HG03280 (cell line): ENCODE measurements around the gene CCDC85C.

ENCODE experiments used
- ATAC-seq: cut with Tn5 transposase; IDR thresholded peaks from one replicate; pipeline ENCODE4 v1.9.1; 2021; ENCODE audit warnings: mild to moderate bottlenecking, moderate library complexity; ENCODE audit not compliant: unreplicated experiment

The CCDC85C gene

DNA sequence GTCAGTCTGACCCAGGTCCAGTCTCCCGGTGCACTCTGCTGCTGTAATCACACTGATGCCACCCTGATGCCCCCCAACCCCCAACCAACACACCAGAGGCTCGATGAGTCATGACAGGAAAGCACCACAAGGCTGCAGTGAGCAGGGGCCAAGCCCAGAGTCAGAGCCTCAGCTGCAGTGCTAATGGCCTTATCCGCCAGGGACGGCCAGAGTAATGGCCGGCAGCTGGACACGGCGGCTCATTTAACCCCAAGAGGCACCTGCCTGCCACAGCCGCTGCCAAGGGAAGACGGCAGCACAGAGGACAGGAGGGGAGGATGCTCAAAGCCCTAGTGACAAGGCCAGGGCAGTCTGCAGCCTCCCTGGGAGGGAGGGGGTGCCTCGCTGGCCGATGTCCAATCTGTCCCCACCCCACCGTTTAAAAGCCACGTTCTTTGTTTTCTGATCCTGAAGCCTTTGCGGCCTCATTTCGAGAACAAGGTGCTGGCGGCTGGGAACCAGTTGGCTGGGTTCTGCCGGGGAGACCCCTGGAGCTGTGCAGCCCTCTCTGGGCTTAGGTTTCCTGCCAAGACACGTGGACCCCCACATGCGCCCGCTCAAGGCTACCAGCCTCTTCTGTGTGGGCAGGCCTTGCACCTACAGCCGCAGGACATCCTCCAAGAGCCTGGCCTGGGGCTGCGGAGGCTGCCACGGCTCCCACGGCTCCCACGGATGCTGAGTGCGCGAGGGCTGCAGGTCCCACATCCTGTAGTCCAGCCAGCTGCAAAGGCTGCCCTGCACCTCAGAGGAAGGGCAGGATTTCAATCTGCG, 13.1 kb downstream of the CCDC85C start:
- no peak for ATAC-seq

DNA sequence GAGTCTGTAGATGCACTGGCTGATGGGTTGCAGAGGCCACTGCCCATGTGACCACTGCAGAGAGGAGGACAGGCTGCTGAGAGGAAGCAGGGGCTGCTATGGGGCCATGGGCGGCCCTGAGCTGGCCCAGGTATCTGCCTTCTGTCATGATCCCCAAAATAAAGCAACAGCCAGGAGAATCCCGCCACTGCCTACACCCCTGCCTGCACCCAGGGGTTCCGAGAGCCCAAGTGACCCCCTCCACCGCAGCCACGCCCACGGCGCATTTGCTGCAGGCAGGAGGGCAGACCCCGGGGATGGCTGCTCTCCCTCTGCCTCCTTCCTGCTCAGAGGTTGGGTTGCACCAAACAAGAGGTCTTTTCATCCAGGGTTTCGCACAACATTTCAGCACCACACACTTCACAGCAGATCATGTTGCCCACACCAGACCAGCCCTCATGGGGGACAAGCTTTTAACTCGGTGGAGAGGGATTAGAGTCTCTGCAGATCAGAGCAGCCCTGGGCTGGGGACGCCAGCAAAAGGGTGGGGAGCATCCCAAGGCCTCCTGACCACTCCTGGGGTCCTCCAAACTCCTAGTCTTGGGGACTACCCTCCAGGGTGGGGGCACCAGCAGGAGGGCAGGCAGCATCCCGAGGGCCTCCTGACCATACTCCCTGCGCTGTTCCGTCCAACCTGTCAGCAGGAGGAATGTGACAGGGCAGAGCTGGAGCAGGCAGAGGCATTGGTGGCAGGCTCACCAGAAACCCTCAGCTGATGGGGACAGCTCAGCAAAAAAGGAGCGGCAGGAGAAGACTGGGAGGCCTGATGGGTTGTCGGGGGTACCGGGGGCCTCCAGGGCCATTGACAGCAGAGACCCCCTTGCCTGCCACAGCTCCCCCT, 14.1 kb downstream of the CCDC85C start:
- ATAC-seq, result no peak

DNA sequence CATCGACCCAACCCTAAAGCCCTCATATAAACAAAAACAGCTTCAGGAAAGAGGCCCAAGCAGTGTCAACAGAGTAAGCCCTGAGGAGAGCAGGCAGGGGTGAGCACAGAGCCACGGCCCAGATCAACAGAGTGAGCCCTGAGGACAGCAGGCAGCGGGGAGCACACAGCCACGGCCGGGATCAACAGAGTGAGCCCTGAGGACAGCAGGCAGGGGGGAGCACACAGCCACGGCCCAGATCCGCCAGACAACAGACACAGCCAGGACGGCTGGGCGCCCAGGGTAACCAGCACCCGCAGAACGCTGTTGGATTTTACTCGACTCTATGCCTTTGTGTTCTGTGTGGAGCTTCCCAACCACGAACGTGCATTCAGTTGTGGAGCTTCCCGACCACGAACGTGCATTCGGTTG, 15.0 kb downstream of the CCDC85C start:
- ATAC-seq, result no peak

DNA sequence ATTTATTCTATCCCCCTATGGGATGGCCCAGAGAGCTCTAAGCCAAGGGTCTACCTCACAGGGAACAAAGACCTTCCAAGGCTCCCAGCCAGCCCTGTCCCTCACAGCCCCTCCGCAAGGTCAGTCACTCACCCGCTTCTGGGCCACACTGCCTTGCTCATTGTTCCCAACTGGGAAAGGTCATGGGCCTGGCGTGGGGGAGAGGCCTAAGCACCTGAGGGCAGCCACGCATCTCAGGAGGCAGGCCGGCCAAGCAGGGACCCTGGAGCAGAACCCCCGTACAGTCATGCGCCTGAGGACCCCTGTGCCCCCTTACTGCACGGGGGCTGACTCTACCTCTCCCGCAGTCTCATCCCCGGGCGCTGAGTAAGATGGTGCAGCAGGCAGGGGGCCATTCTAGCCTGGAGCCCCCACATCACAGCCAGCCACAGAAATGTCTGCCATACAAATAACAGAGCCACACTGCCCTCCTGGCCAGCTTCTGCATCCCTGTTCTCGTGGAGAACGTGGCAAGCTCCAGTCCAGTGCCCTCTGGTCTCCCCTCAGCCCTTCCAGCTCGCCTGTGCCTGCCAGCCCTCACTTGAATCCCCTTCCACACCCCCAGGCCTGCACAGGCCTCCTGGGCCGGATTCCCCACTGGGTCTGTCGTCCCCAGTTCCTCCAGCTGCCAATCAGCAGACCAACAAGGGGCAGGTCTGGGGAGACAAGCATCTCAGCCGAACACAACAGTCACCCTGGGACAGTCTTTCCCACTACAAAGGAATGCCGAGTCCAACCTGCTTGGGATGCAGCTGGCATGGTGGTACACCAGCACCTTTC, 16.3 kb downstream of the CCDC85C start:
- ATAC-seq, result no peak

GRCh38 chr14:99586761-99587459, 17.1 kb downstream of the CCDC85C start:
- no peak for ATAC-seq

- no peak for ATAC-seq
Measured at GRCh38 chr14:99586054-99586760, 17.8 kb downstream of the CCDC85C start.

DNA sequence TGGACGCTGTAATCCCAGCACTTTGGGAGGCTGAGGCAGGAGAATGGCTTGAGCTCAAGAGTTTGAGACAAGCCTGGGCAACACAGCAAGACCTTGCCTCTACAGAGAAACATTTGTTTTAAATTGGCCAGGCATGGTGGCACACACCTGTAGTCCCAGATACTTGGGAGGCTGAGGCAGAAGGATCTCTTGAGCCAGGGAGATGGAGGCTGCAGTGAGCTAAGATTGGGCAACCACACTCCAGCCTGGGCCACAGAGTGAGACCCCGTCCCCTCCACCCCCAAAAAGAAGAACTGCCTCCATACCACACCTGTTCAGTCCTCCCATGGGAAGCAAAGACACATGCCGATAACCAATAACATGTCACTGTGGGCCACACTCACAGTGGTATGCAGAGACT, 19.2 kb downstream of the CCDC85C start:
- no peak for ATAC-seq

DNA sequence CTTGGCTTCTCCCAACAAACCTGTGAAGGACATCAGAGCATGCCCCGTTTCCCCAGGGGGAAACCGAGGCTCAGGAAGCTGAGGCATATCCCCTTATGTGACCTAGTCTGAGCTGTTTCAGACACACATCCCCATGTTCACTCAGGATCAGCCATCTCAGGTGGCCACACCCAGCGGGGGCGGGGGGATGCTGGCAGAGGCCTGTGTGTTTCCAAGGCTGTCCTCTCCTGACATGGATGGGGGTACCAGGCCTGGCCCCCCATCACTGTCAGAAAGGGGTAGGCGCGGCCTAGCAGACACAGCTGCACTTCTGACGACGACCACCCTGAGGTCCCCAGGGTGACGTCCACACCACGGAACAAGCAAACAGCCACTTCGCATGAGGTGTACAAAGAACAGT, 22.1 kb downstream of the CCDC85C start:
- no peak for ATAC-seq

DNA sequence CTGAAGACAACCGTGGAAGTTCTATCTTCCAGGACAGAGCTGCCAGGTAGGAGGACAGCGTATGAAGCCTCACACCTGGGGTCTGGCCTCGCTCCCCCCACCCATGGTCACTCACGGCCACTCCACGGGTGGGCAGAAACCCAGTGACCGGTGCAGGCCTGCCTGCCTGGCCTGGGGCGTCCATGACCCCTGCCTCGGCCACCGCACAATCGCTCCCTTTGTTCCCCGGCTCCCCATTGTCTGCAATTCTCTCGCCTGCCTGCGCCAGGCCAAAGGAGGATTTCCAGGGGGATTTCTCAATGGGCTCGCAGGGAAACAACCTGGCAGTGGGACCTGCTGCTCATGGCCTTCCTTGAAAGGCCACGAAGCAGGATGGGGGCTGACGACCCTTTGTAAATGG, 22.6 kb downstream of the CCDC85C start:
- ATAC-seq, result no peak

DNA sequence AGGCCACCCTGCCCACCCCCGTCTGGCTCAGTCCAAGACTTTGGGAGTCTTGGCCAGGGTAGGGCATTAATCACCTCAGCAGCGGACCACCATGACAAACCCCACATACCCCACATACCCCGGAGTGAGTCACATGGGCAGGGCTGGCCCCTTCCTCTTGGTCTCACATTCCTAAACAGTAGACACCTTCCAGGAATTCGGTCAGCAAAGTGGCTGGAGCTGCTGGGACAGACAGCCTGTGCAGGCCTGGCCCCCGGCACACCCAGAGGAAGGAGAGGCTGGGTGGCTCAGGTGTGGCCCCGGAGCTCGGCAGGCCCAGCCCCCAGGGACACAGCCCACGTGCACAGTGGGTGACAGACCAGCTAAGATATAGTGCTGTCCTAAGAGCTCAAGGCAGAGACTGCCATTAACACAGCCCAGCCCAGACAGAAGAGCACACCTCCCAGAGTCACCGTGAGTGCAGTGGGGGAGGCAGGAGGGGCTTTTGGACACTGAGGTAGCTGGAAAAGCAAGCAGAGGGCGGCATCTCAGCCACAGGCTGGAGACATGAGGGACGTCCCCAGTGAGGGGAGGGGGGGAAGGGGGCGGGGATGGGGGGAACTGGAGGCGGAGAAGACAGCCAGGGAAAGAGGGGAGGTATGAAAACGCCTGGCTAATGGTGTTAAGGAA, 24.0 kb downstream of the CCDC85C start:
- ATAC-seq, result no peak

GRCh38 chr14:99579120-99579836, 24.7 kb downstream of the CCDC85C start:
- no peak for ATAC-seq

DNA sequence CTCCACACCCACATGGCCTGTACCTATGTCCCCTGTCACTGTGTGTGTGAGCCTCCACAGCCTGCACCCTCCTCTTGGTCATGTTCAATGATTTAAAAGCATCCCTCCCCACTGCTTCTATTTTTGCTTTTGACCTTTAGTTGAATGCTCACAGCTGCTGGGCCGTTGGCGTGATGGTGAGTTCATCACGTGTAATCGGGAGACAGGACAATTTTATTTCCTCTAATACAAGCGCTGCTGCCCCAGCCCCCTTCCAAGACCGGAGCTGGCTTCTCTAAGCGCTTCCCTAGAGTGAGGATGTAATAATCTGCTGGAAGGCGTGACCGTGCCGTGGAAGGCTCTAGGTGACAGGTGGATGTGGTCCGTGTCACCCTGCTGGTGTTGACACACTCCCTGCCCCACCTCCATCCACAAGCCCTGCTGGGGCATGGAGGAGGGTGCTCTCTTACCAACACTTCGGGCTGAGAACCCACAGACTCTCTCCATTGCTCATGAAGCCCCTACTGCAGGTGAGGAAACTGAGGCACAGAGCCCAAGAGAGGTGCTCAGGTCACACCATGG, 25.4 kb downstream of the CCDC85C start:
- no peak for ATAC-seq

DNA sequence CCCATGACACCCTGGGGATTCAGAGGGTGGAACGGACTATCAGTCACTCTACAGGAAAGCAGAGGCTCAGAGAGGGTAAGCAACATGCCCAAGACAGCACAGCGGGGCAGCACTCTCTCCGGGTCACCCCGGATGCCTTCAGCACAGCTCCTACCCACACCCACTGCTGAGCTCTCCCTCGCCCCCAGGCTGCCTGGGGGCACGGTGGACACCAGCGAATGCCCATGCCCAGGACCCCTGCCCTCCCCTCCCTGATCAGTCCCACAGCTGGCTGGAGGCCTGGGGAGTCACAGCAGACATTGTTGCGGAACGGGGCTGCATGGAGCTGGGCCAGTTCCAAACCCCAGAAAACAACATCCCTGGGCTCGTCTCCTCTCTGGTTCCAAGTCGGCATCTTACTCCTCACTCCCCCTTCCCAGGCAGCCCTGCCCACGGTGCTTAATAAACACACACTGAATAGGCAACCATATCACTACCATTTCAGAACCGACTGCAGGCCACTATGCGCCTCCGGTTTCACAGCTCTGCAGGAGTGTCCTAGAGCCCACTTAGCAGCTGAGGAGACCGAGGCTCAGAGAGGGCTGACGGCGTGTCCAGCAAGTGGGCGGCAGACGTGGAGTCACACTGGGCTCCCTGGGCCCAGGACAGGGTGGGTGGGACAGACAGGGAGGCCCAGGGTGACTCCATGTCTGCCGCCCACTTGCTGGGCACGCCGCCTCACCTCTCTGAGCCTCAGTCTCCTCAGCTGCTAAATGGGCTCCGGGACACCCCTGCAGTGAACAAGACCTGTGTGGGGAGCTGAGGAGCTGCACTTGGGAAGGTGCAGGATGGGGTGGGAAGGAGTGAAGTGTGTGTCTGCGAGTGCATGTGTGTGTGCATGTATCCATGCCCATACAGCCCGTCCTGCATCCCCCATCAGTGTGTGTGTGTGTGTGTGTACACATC, 27.0 kb downstream of the CCDC85C start:
- ATAC-seq, result no peak

GRCh38 chr14:99576304-99576703, 27.7 kb downstream of the CCDC85C start:
- no peak for ATAC-seq

GRCh38 chr14:99575043-99576023, 28.7 kb downstream of the CCDC85C start:
- no peak for ATAC-seq
